Activated T-cell treated with anti-CD3 and anti-CD28 coated beads, Interleukin-2, amount 50 U/mL, for 72 hours (primary cell): ENCODE results near the gene CPNE2. TPM values are rescaled to one million over a fixed set of nuclear protein-coding genes. Genes with fewer than 3 reads are reported as not detected.

Source experiments
- ATAC-seq, 2 donors: fragments of 150-1000 bp; cut with Tn5 transposase; replicated peaks in 1 of 2; 2 replicates each; pipeline ENCODE4 v1.10.0; 2021; ENCODE audit warnings: moderate library complexity in 2 of 2, mild to moderate bottlenecking in 1 of 2
- DNase-seq, 2 donors: peaks; one replicate each; pipeline ENCODE4 v3.0.0; 2021 to 2022; ENCODE audit warnings: mixed read lengths in 1 of 2
- H3K27ac Mint-ChIP-seq: one replicate; pipeline ENCODE4 v1.8.0; 2022; ENCODE audit warnings: mild to moderate bottlenecking, moderate library complexity, mixed read lengths
- H3K27me3 Mint-ChIP-seq: one replicate; pipeline ENCODE4 v1.8.0; 2022; ENCODE audit warnings: low read depth, mixed read lengths
- H3K36me3 Mint-ChIP-seq, 2 donors: one replicate each; pipeline ENCODE4 v1.8.0; 2022; ENCODE audit warnings: mixed read lengths in 2 of 2, mild to moderate bottlenecking in 1 of 2; ENCODE audit not compliant: insufficient read depth in 2 of 2
- H3K4me1 Mint-ChIP-seq: one replicate; pipeline ENCODE4 v1.8.0; 2022; ENCODE audit warnings: low read depth, mixed read lengths
- H3K4me3 Mint-ChIP-seq, 2 donors: one replicate each; pipeline ENCODE4 v1.8.0; 2022; ENCODE audit warnings: mild to moderate bottlenecking in 2 of 2, mixed read lengths in 2 of 2, moderate library complexity in 2 of 2
- H3K9me3 Mint-ChIP-seq, 2 donors: one replicate each; pipeline ENCODE4 v1.8.0; 2022; ENCODE audit warnings: mixed read lengths in 2 of 2
- total RNA-seq, 2 donors: library from RNA; stranded (reverse); gene quantifications; one replicate each; pipeline ENCODE4 v1.2.3, GENCODE V29; 2022

Gene CPNE2
- total RNA-seq, 2 donors from 2014 or later = 9.4 to 15.1 TPM

DNA sequence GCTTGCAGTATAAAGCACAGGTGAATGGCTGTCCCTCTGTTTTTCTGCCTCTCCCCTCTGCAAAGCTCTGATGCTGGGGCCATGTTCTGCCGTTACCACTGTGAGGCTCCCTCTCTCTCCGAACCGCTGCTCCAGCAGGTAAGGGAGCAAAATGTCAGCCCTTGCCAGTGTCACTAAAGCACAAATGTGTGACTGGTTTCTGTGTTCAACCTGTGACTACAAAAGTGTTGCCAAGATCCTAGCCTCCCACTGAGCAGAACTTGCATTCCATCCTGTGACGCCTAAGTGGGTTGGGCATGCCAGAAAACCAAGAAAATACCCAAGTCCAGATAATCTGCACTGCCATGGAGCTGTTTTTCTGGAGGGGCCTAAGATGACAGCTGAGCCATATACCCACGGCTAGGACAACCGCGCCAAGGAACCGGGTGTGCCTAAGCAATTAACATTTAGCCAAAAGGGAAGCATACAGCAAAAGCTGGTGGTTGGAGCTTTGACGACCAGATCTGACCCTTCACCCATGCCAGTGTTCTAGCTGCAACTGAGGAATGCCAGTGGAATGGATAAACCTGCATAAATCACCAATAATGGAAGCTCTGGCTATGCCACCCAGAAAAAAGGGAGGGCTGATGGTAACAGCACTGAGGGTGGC is 58.4 kb downstream of the CPNE2 start:
- no peak for DNase-seq
- Mint-ChIP-seq H3K4me3 (no peak overlapping the region), H3K27ac (no peak overlapping the region)

DNA sequence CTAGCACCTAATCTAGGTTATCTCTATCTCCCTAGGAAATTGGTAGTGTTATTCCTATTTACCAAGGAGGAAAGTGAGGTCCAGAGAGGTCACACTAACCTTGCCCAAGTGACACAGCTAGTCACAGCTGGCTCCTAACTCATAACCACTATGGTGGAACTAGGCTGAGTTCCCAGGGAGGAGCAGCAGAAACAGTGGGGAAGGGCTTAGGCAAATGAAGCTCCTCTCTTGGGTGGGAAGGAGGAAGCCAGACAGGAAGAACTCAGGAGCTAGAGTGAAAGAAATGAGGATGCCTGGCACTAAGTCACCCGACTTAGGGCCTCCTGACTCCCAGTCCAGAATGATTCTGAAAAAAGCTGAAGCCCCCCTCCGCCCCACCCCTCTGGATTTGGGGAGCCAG is 59.0 kb downstream of the CPNE2 start:
- peaks cover 17% of the 10 kb centered on the region for H3K4me1 Mint-ChIP-seq

More for the DNA sequence above, 58.4 kb downstream of the CPNE2 start:
- Mint-ChIP-seq H3K27me3 (no peaks in the 10 kb centered on the region), H3K36me3 (peaks cover 3 to 11% of the 10 kb centered on the region in 2 donors), H3K9me3 (no peaks in the 10 kb centered on the region), H3K4me1 (peaks cover 15% of the 10 kb centered on the region)
- no peak for ATAC-seq

DNA sequence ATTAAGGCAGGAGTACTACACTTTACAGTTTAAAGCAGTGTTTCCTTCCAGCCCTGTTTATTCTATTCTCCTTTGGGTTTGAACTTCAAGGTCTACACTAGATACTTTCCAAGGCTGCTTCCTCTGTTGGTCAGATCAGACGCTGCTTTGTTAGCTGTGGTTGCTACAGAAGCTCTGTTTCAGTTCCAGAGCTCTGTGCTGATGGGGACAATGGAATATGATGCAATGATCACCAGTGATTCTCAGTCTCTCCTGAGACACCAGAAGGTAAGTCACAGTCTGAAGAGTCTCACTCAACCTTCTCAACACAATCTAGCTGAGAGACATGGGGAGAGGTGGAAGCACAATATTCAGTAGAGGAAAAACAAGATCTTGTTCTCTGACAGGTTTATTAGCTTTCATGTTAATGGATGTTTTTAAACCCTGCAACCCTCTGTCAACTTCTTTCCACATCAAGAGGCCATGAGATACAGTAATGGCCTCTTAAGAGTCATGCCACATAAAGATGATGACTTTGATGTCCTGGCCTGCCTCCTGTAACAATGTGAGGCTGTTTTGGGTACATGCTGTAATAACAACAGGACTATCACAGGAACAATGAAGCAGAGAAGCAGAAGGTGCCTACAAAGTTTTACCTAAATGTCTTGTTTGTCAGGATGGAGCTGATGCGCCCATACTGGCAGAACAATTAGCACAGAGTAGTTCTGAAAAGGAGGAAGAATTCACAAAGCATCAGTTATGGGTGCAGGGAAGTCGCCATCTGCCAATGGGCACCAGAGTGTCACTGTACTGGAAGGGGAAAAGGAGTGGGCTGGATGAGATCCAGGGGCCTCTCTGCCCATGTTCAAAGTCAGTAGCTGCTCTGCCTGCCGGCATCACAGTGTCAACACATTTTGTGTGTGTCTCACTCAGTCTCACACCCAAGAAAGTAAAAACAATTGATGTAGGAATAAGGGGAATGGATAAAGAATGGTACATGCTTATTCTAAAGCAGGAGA is 60.0 kb downstream of the CPNE2 start:
- peak overlapping the region; percentile 25 for H3K27ac Mint-ChIP-seq
- no peaks in the 10 kb centered on the region for H3K9me3 Mint-ChIP-seq
- peak; percentile 59 to 68 for ATAC-seq
- no peaks in the 10 kb centered on the region for H3K27me3 Mint-ChIP-seq
- H3K36me3 Mint-ChIP-seq = peaks cover 7 to 16% of the 10 kb centered on the region in 2 donors
- H3K4me1 Mint-ChIP-seq = peaks cover 22% of the 10 kb centered on the region
- no peak for DNase-seq
- H3K4me3 Mint-ChIP-seq = no peak overlapping the region

More for the DNA sequence above, 59.0 kb downstream of the CPNE2 start:
- DNase-seq (no peak), ATAC-seq (no peak)
- Mint-ChIP-seq H3K27ac (peak overlapping the region; percentile 31), H3K36me3 (peaks cover 5 to 11% of the 10 kb centered on the region in 2 donors), H3K9me3 (no peaks in the 10 kb centered on the region), H3K4me3 (no peak overlapping the region), H3K27me3 (no peaks in the 10 kb centered on the region)

DNA sequence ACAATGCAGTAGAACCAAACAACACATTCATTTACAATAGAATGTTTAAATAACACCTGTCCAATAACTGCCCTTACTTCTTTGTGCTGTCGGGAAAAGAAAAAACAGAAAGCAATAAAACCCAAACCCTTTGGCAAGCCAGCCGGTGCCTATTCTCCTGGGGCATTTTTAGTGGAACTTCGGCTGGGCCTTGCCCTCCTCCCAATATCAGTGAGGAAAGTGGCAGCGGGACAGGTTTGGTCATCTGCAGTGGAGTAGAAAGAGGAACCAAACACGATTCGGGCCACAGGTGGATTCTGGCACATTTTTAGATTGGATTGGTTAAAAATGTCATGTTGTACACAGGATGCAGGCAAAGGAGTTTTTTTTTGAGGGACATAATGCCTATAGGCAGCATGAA is 61.5 kb downstream of the CPNE2 start:
- H3K4me1 Mint-ChIP-seq = peaks cover 17% of the 10 kb centered on the region
- no peak for DNase-seq
- H3K9me3 Mint-ChIP-seq = no peaks in the 10 kb centered on the region
- H3K27ac Mint-ChIP-seq = no peak overlapping the region
- no peak overlapping the region for H3K4me3 Mint-ChIP-seq
- no peak for ATAC-seq
- no peaks in the 10 kb centered on the region for H3K27me3 Mint-ChIP-seq
- H3K36me3 Mint-ChIP-seq = peaks cover 9 to 20% of the 10 kb centered on the region in 2 donors

DNA sequence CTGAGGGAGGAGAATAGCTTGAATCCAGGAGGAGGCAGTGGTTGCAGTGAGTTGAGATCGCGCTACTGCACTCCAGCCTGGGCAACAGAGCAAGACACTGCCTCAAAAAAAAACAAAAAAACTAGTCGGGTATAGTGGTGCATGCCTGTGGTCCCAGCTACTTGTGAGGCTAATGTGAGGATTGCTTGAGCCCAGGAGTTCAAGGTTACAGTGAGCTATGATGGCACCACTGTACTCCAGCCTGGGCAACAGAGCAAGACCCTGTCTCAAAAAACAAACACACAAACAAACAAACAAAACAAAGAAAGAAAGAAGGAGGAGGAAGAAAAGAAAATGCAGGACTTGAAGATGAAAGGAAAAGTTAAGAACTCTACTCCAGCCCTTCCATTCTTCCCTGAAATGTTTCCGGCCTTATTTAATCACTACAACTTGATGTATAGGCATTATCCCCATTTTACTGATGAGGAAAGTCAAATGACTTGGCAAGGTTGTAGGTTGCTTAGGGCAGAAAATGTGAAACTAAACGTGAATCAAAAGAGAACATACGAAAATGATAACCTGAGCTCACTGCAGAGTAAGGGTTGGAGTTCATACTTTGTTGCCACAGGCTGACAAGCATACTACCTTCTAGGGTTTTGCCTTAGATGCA is 63.4 kb downstream of the CPNE2 start:
- no peak for ATAC-seq
- Mint-ChIP-seq H3K27ac (peak overlapping the region; percentile 5), H3K4me1 (peaks cover 21% of the 10 kb centered on the region), H3K36me3 (peaks cover 9 to 29% of the 10 kb centered on the region in 2 donors), H3K4me3 (no peak overlapping the region), H3K9me3 (no peaks in the 10 kb centered on the region), H3K27me3 (no peaks in the 10 kb centered on the region)
- no peak for DNase-seq

DNA sequence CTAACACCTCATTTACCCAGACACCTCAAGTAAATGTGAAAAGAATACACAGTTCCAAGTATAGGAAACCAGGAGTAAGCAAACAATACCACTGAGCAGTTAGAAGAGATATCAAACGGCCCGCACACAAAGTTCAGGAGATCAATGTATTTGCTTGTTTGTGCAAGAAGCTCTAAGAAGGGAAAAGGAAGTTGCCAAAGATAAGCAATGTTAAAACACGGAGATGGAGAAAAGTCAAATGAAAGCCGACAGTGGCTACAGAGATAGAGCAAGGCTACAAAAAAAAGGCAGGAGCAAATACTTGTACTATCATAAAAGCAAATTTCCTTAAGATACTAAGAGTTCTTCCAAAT is 63.9 kb downstream of the CPNE2 start:
- Mint-ChIP-seq H3K4me3 (no peak overlapping the region), H3K9me3 (no peaks in the 10 kb centered on the region), H3K27ac (peak overlapping the region; percentile 5), H3K36me3 (peaks cover 9 to 33% of the 10 kb centered on the region in 2 donors), H3K4me1 (peaks cover 21% of the 10 kb centered on the region), H3K27me3 (no peaks in the 10 kb centered on the region)
- DNase-seq (no peak), ATAC-seq (no peak)

DNA sequence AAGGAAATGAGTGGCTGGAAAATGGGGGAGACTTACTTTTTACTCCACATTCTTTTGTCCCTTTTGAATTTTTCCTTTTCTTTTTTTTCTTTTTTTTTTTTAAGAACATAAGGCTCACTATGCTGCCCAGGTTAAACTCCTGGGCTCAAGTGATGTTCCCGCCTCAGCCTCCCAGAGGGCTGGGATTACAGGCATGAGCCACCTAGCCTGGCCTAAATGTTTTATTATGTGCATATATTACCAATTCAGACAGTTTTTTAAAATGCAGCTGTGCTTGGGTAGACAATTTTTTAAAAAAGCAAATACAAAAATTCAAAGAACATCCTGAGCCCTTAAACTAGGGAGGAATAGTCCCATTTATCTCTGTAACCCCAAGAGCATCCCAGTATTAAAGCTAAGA is 65.2 kb downstream of the CPNE2 start:
- DNase-seq (no peak), ATAC-seq (no peak)
- Mint-ChIP-seq H3K27me3 (no peaks in the 10 kb centered on the region), H3K4me3 (no peak overlapping the region), H3K4me1 (peaks cover 13% of the 10 kb centered on the region), H3K36me3 (peaks cover 9 to 37% of the 10 kb centered on the region in 2 donors), H3K27ac (no peak overlapping the region), H3K9me3 (no peaks in the 10 kb centered on the region)

DNA sequence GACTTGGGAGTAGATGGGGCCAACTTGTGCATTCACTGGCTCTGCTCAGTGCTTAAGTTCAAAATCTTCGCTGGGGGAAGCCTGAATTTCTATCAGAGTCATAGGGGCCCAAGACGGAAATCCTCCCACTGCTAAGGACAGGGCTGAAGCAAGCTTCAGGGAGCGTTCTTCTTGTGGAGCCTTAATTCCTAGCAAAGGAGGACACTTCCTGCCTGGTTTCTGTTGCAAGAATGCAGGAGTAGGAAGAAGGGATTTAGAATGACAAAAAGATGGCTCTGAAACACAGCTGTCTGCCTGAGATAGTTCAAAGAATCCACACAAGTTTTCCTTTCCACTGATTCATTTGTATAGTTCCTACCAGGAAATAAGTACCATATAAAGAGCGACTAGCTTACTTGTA is 67.1 kb downstream of the CPNE2 start:
- Mint-ChIP-seq H3K27ac (no peak overlapping the region), H3K9me3 (no peaks in the 10 kb centered on the region), H3K27me3 (no peaks in the 10 kb centered on the region), H3K4me3 (no peak overlapping the region), H3K36me3 (peaks cover 6 to 32% of the 10 kb centered on the region in 2 donors), H3K4me1 (peaks cover 12% of the 10 kb centered on the region)
- DNase-seq (no peak), ATAC-seq (no peak)

DNA sequence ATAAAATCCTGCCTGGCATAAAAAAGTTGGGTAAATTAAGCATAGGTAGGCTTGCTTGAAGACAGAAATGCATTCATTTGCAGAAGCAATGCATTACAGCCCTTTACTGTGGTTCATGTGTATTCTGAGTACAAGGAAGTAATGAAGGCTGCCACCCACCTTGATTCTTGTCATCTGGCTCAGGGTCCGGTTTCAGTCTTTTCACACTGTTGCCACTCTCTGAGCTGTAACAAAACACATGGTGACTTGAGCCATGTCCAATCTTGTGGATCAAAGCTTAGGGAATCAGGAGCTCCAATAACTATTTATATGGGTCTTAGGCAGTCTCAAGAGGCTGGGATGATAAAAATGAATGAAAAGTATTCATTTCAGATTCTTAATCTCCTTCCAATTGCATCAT is 71.5 kb downstream of the CPNE2 start:
- Mint-ChIP-seq H3K27ac (no peak overlapping the region), H3K4me3 (no peak overlapping the region), H3K27me3 (no peaks in the 10 kb centered on the region), H3K4me1 (peaks cover 5% of the 10 kb centered on the region), H3K36me3 (peaks cover 2 to 32% of the 10 kb centered on the region in 2 donors), H3K9me3 (no peaks in the 10 kb centered on the region)
- no peak for DNase-seq
- no peak for ATAC-seq

DNA sequence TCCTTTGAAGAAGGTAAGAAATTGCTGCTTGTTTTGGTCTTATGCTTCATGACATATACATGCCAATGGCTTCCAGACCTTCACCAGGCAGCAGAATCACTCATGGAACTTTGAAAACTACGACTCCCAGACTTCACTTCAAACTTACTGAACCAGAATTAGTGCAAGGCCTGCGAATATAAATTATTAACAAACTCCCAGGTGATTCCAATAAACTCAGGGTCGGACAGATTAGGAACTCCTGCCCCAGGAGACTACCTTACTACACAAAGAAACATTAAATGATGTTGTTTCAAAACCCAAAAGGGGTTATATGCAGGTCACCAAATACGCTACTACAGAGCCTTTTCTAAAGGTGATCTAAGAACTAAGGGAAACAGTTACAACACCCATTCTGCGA is 73.1 kb downstream of the CPNE2 start:
- Mint-ChIP-seq H3K9me3 (no peaks in the 10 kb centered on the region), H3K27ac (no peak overlapping the region), H3K27me3 (no peaks in the 10 kb centered on the region), H3K36me3 (peaks cover 2 to 27% of the 10 kb centered on the region in 2 donors), H3K4me1 (no peaks in the 10 kb centered on the region), H3K4me3 (no peak overlapping the region)
- no peak for DNase-seq
- no peak for ATAC-seq

DNA sequence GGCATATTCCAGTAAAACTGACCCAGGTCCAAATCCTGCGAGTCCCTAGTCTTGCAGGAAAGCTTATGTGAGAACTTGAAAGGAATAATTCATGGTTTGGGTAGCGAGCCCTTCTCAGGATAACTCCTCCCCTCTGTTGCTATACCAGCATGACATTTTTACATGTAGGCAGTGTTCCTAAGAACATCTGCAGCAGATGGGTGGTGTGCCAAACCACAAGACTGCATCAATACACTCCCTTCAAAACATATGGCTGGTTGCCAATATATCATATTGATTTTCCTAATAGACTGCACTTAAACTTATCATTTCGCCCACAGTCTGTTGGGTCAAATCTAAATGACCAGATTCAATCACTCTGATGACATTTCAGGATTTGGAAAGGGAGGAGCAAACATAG is 73.6 kb downstream of the CPNE2 start:
- Mint-ChIP-seq H3K9me3 (no peaks in the 10 kb centered on the region), H3K27ac (no peak overlapping the region), H3K4me1 (no peaks in the 10 kb centered on the region), H3K27me3 (no peaks in the 10 kb centered on the region), H3K4me3 (no peak overlapping the region), H3K36me3 (peaks cover 2 to 29% of the 10 kb centered on the region in 2 donors)
- no peak for DNase-seq
- ATAC-seq = no peak

DNA sequence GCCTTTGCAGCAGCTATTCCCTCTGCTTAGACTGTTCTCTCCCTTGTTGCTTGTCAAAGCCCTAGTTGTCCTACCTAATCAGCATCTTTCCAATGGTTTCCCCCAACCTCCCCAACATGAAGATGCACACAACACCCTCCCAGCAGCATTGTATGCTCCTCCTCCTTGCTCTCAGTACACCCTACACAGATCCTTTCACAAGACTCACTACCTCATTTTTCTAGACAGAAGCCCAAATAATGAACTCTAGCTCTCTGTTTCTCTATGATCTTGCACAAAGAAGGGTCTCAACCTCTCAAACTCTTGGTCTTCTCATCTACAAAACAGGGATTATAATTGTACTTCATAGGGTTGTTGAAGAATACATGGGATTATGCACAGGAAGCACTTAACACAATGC is 74.1 kb downstream of the CPNE2 start:
- H3K36me3 Mint-ChIP-seq = peaks cover 6 to 29% of the 10 kb centered on the region in 2 donors

DNA sequence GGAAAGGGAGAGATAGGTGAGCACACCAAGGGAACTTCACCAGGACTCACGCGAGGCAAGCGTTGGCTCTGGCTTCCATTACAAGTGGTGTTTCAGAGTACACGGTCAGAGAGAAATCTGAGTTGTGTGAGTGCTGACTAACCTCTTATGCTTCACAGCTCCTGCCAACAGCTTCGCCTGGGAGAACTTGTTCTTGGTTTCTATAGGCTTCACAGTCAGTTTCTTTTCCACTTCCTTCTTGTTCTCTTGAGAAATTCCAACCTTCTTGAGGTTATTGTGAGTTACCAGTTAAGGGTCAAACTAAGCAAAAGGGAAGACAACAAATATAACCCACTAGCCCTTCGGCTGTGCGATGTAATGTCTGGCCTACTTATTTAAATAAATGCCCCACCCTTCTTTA is 74.6 kb downstream of the CPNE2 start:
- Mint-ChIP-seq H3K9me3 (no peaks in the 10 kb centered on the region), H3K36me3 (peaks cover 7 to 31% of the 10 kb centered on the region in 2 donors), H3K4me3 (no peak overlapping the region), H3K27ac (no peak overlapping the region), H3K4me1 (no peaks in the 10 kb centered on the region), H3K27me3 (no peaks in the 10 kb centered on the region)
- DNase-seq = no peak
- no peak for ATAC-seq

More for the DNA sequence above, 74.1 kb downstream of the CPNE2 start:
- ATAC-seq = no peak
- no peak for DNase-seq
- Mint-ChIP-seq H3K9me3 (no peaks in the 10 kb centered on the region), H3K27me3 (no peaks in the 10 kb centered on the region), H3K4me3 (no peak overlapping the region), H3K4me1 (no peaks in the 10 kb centered on the region), H3K27ac (no peak overlapping the region)
